Measurements from ENCODE around the gene EI24. TPM values are rescaled to one million over a fixed set of nuclear protein-coding genes. Genes with fewer than 3 reads are reported as not detected.

Gene EI24
- total RNA-seq, 1 experiment from 2014 or later, result 122 TPM

DNA sequence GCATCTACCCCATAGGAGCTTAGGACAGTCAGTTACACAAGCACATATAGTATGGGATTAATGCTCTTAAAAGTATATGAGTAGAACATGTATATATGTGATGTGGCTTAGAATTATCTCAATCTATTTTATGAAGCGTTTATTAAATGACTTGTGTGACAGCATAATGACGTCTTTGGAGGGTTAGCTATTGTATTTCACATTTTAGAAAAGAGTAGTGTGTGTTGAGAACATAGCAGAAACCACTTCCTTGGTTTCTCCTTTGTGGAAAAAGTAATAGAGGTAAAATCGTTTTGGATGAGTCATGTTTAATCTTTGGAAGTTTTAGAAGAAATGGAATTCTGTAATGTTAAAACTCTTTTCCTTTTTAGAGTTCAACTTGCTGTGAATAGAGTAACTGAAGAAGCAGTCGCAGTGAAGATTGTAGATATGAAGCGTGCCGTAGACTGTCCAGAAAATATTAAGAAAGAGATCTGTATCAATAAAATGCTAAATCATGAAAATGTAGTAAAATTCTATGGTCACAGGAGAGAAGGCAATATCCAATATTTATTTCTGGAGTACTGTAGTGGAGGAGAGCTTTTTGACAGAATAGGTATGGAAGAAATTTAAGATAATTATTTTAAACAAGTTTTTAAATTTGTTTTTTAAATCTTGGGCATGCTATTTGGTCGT lies 58.1 kb downstream of the EI24 start:
- no peak for DNase-seq (ENCODE audit: low spot score)

Small RNA genes within 50 kb of the gene (small RNA-seq; reads per million reads assigned to genes)
- not detected for gene RNU6-1156P

Other genes with a start within 250 kb of the EI24 start
- gene FEZ1, start 73.2 kb upstream of the EI24 start, total RNA-seq (2014; rRNA removed; shearing (Covaris generic)), result not detected in 2 replicates
- 175 and 176 TPM in 2 replicates for gene STT3A, start 23.4 kb downstream of the EI24 start, total RNA-seq (2014; rRNA removed; shearing (Covaris generic))
- gene CHEK1, start 55.7 kb downstream of the EI24 start, total RNA-seq (2014; rRNA removed; shearing (Covaris generic)), result 42.1 and 45.2 TPM in 2 replicates
- gene ACRV1, start 111.4 kb downstream of the EI24 start, total RNA-seq (2014; rRNA removed; shearing (Covaris generic)), result not detected in 2 replicates
- not detected in 2 replicates for gene PATE1, start 176.8 kb downstream of the EI24 start, total RNA-seq (2014; rRNA removed; shearing (Covaris generic))
- gene PATE2, start 209.4 kb downstream of the EI24 start, total RNA-seq (2014; rRNA removed; shearing (Covaris generic)), result not detected in 2 replicates
- not detected in 2 replicates for gene PATE3, start 218.7 kb downstream of the EI24 start, total RNA-seq (2014; rRNA removed; shearing (Covaris generic))

All from HT-29 (cell line).